Retinal pigment epithelial cell (primary cell): ENCODE data around the gene PRLH.

Experiments
- DNase-seq: peaks from one replicate; pipeline ENCODE4 v3.0.0-alpha.2; 2010; ENCODE audit warnings: low read depth
- H3K4me3 ChIP-seq: 2 replicates; pipeline ENCODE4 v1.5.1; 2011; ENCODE audit warnings: mild to moderate bottlenecking, low read length, control low read depth, moderate library complexity
- TF ChIP-seq, protein P1 (sequence below): conservative IDR thresholded peaks from 2 replicates; pipeline ENCODE4 v1.5.1; 2011; ENCODE audit warnings: low read depth, low read length, control low read depth, inconsistent platforms

The PRLH gene

DNA sequence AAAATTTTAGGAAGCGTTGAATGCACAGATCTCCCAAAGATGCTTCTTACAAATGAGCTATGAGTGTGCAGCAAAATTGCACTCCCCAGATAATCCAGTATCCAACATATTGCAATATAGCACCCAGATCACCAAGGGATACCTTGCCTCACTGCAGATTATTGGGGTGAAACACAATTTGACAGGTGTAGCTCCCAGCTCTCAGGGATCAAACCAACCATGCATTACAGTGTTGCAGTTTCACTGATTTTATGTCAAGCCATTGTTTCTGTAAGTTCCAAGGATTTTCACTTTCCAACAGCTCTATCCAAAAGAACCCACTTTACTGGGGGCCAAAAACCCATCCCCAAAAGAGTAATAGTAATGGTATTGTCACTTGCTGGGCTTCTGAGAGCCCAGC is 10.8 kb upstream of the PRLH start:
- TF ChIP-seq, protein P1, sequence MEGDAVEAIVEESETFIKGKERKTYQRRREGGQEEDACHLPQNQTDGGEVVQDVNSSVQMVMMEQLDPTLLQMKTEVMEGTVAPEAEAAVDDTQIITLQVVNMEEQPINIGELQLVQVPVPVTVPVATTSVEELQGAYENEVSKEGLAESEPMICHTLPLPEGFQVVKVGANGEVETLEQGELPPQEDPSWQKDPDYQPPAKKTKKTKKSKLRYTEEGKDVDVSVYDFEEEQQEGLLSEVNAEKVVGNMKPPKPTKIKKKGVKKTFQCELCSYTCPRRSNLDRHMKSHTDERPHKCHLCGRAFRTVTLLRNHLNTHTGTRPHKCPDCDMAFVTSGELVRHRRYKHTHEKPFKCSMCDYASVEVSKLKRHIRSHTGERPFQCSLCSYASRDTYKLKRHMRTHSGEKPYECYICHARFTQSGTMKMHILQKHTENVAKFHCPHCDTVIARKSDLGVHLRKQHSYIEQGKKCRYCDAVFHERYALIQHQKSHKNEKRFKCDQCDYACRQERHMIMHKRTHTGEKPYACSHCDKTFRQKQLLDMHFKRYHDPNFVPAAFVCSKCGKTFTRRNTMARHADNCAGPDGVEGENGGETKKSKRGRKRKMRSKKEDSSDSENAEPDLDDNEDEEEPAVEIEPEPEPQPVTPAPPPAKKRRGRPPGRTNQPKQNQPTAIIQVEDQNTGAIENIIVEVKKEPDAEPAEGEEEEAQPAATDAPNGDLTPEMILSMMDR, result no peak
- no peak overlapping the region for H3K4me3 ChIP-seq
- no peak for DNase-seq

DNA sequence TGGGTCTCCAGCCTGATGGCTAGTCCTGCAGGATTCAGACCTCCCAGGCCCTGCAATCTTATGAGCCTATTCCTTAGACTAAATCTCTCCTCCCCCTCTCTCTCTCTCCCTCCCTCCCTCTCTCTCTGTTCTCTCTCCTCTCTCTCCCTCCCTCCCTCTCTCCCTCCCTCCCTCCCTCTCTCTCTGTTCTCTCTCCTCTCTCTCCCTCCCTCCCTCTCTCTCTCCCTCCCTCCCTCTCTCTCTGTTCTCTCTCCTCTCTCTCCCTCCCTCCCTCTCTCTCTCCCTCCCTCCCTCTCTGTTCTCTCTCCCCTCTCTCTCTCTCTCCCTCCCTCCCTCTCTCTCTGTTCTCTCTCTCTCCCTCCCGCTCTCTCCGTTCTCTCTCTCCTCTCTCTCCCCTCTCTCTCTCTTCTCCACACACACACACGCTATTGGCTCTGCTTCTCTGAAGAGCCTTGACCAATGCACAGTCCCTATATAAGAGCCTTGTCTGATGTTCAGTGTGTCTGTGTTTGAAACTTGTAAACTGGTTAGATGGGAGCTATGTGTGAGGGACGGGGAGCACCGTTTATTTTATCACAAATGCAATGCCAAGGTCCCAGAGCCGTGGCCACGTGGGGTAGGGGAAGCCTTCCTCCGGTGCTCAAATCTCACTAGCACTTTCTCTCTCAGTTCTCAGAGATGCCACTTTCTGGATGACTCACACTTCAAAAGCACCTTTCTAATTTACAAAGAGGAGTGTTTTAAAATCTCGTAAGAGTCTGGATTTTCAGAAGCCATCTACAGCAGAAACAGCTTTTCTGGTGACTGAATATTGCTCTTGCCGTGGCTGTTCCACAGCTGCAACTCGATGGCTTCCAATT is 9.4 kb upstream of the PRLH start:
- DNase-seq, result no peak
- TF ChIP-seq, protein P1, result no peak

DNA sequence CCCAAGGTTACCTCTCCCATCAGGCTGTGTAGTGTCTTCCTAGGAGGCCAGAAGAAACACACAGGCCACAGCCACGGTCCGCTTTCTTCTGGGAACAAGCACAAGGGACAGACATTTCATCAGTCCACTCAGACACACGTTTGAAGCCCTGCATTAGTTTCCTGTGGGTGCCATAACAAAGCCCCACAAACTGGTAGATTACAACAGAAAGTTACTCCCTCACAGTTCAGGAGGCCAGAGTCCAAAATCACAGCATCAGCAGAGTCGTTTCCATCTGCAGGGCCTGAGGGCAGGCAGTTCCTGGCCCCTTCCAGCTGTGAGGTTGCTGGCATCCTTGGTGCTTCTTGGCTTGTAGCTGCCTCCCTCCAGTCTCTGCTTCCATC is 8.8 kb upstream of the PRLH start:
- TF ChIP-seq, protein P1, result no peak
- H3K4me3 ChIP-seq, result no peak overlapping the region
- DNase-seq, result no peak

More for the DNA sequence above, 9.4 kb upstream of the PRLH start:
- no peak overlapping the region for H3K4me3 ChIP-seq

DNA sequence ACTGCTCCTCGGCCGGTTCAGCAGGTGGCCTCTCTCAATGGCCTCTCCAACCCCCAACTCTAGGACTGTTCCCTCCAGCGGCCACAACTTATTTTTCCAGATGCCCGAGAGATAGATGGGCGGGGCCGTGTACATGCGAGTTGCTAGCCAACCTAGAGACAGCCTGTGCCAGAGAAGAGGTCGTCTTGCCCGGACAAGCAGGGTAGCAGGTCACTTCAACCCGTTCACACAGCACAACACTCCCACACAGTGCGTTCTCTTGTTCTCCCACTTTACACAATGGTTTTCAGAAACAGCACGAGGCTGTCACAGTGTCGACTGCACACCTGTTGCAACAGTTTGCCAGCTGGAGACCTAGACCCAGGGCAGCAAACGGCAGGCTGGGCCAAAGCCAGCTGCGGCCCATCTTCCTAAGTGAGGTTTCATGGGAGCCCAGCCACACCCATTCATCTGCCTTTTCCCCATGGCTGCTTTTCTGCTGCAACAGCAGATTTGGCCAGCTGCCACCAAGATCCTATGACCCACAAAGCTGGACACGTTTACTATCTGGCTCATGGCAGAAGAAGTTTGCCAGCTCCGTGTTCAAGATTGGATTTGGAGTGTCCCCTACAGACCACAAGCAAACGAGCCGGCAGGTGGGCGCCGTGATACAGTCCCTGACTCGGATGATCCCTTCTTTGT is 7.3 kb upstream of the PRLH start:
- TF ChIP-seq, protein P1, result no peak
- peak; percentile 38 for DNase-seq
- H3K4me3 ChIP-seq, result no peak overlapping the region

DNA sequence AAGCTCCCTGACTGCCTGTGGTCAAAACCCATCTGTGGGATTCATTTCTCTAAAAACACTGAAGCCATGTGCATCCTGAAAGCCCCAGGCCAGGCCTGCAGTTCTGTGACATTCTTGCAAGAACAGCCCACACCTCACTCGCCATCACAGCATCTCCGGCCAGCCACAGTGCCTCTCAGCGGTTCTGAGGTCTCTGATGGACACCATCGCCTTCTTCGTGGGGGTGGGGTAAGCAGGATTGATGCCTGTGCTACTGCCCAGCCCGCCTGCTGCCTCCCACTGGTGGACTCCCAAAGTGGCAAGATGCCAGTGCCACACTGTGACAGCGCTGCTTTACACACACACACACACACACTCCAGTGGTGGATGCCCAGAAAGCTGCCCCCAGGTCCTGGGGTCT is 5.2 kb upstream of the PRLH start:
- no peak overlapping the region for H3K4me3 ChIP-seq
- TF ChIP-seq, protein P1, result no peak
- no peak for DNase-seq

DNA sequence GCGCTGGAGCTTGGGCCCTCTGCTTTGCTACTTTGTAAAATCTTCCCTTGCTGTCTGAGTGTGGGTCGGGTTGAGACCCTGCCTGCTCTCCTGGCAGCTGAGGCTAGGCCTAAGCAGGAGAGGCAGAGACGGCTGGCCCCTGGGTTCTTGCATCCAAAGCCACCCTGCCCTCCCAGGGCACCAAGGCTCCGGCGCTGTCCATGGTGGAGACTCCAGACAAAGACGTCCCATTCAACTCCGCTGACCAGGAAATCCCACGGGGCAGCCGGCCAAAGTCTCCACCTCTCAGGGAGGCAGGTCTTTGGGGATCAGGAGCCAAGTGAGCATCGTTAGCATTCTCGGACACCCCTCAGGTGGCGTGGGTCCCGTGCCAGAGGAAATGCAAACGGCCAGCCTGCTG is 2.6 kb upstream of the PRLH start:
- peak; percentile 5 for DNase-seq
- TF ChIP-seq, protein P1, result no peak
- no peak overlapping the region for H3K4me3 ChIP-seq
